Body of pancreas (tissue), 4 donors: ENCODE data around the gene DLEC1.

Experiments used
- CTCF ChIP-seq, 7 experiments: fragments of 450-650 bp in 4 of 7; fragments of 200-600 bp in 3 of 7; sonication (generic) in 3 of 7; IDR thresholded peaks; one replicate each; pipeline ENCODE4 v1.5.1; 2016 to 2019; ENCODE audit warnings: antibody characterized with exemption in 7 of 7
- POLR2A ChIP-seq, 3 donors: fragments of 450-650 bp; IDR thresholded peaks; one replicate each; pipeline ENCODE4 v1.6.1; 2016; ENCODE audit warnings: antibody characterized with exemption in 3 of 3, mild to moderate bottlenecking in 2 of 3

- no peak for TF ChIP-seq POLR2A (IDR thresholded peaks at IDR 0.05)
- TF ChIP-seq CTCF (IDR thresholded peaks at IDR 0.05): no peak
Observed at GRCh38 chr3:38122712-38123290, 83.8 kb downstream of the DLEC1 start.
